MM.1S (cell line): Measurements from ENCODE around the gene MPHOSPH9.

Source experiments
- CTCF ChIP-seq: fragments of 300-600 bp; sonication (generic); IDR thresholded peaks from 2 replicates; pipeline ENCODE4 v1.5.1; 2016; ENCODE audit warnings: antibody characterized with exemption, low read length, mixed read lengths
- EZH2phosphoT487 ChIP-seq: fragments of 300-600 bp; sonication (generic); IDR thresholded peaks from 2 replicates; pipeline ENCODE4 v1.6.1; 2018; ENCODE audit warnings: antibody characterized with exemption, low read length

- TF ChIP-seq CTCF (no peak), EZH2phosphoT487 (no peak)
Measured at GRCh38 chr12:123267335-123267920, 34.5 kb upstream of the MPHOSPH9 start.
